HepG2 (cell line): Measurements from ENCODE around the gene NMNAT1. TPM values are rescaled to one million over a fixed set of nuclear protein-coding genes. Genes with fewer than 3 reads are reported as not detected.

Experiments used
- EEA1 ChIP-seq: sonication (generic); formaldehyde crosslinking; IDR thresholded peaks from 2 replicates; pipeline ENCODE4 v1.5.1; 2020; ENCODE audit warnings: mild to moderate bottlenecking, missing genetic modification reagents, borderline replicate concordance
- EZH2 ChIP-seq: conservative IDR thresholded peaks from 2 replicates; pipeline ENCODE4 v1.6.1; 2012; ENCODE audit warnings: mild to moderate bottlenecking, low read depth, low read length, moderate library complexity
- GABPB1 ChIP-seq: IDR thresholded peaks from 2 replicates; pipeline ENCODE4 v1.6.1; 2016; ENCODE audit warnings: mild to moderate bottlenecking, missing genetic modification reagents, moderate library complexity, missing compliant biosample characterization
- GMEB2 ChIP-seq: IDR thresholded peaks from 2 replicates; pipeline ENCODE4 v1.6.1; 2016; ENCODE audit warnings: missing biosample characterization, missing genetic modification reagents, low read depth
- HNRNPK ChIP-seq: fragments of 200-400 bp; formaldehyde crosslinking; IDR thresholded peaks from 2 replicates; pipeline ENCODE4 v1.6.1; 2018; ENCODE audit warnings: low read length, low read depth, moderate library complexity, mild to moderate bottlenecking; ENCODE audit not compliant: poor library complexity, severe bottlenecking
- HNRNPLL ChIP-seq: fragments of 200-400 bp; formaldehyde crosslinking; IDR thresholded peaks from 2 replicates; pipeline ENCODE4 v1.6.1; 2017; ENCODE audit warnings: mild to moderate bottlenecking, low read depth, low read length; ENCODE audit not compliant: poor library complexity, severe bottlenecking
- HOXA9 ChIP-seq: sonication (generic); formaldehyde crosslinking; IDR thresholded peaks from 2 replicates; pipeline ENCODE4 v1.8.1; 2022; ENCODE audit warnings: missing genetic modification reagents, mild to moderate bottlenecking, moderate library complexity, borderline replicate concordance
- IKZF4 ChIP-seq: sonication (generic); formaldehyde crosslinking; IDR thresholded peaks from 2 replicates; pipeline ENCODE4 v1.5.1; 2020; ENCODE audit warnings: borderline replicate concordance, mild to moderate bottlenecking, low read depth, missing genetic modification reagents; ENCODE audit errors: not compliant biosample characterization
- MEIS1 ChIP-seq: sonication (generic); formaldehyde crosslinking; IDR thresholded peaks from 2 replicates; pipeline ENCODE4 v1.9.0; 2021; ENCODE audit warnings: mild to moderate bottlenecking, missing genetic modification reagents, moderate library complexity, borderline replicate concordance
- MZF1 ChIP-seq: sonication (generic); formaldehyde crosslinking; IDR thresholded peaks from 2 replicates; pipeline ENCODE4 v1.8.1; 2023; ENCODE audit warnings: mild to moderate bottlenecking, missing genetic modification reagents, borderline replicate concordance
- PHF5A ChIP-seq: IDR thresholded peaks from one replicate; pipeline ENCODE4 v1.6.1; 2018; ENCODE audit warnings: low read depth, missing genetic modification reagents; ENCODE audit not compliant: unreplicated experiment
- TBP ChIP-seq: sonication (generic); formaldehyde crosslinking; IDR thresholded peaks from 2 replicates; pipeline ENCODE4 v1.5.0; 2020; ENCODE audit warnings: missing genetic modification reagents
- U2AF2 ChIP-seq: fragments of 200-400 bp; formaldehyde crosslinking; IDR thresholded peaks from 2 replicates; pipeline ENCODE4 v1.6.1; 2017; ENCODE audit warnings: low read depth, mild to moderate bottlenecking, low read length
- ZNF335 ChIP-seq: sonication (generic); formaldehyde crosslinking; IDR thresholded peaks from 2 replicates; pipeline ENCODE4 v1.4.0; 2020; ENCODE audit warnings: missing genetic modification reagents
- ZNF337 ChIP-seq: sonication (generic); formaldehyde crosslinking; IDR thresholded peaks from 2 replicates; pipeline ENCODE4 v1.5.1; 2020; ENCODE audit warnings: missing genetic modification reagents, low read depth, mild to moderate bottlenecking, borderline replicate concordance
- ZNF749 ChIP-seq: sonication (generic); formaldehyde crosslinking; IDR thresholded peaks from 2 replicates; pipeline ENCODE4 v1.8.0; 2022; ENCODE audit warnings: mild to moderate bottlenecking, missing genetic modification reagents, moderate library complexity, borderline replicate concordance
- ZNF775 ChIP-seq: sonication (generic); formaldehyde crosslinking; IDR thresholded peaks from 2 replicates; pipeline ENCODE4 v1.4.0; 2020; ENCODE audit warnings: missing genetic modification reagents, mild to moderate bottlenecking, moderate library complexity, borderline replicate concordance
- ZSCAN9 ChIP-seq: IDR thresholded peaks from 2 replicates; pipeline ENCODE4 v1.6.1; 2016; ENCODE audit warnings: borderline replicate concordance
- polyA plus RNA-seq, 8 experiments: library from polyadenylated mRNA; depleted of rRNA in 3 of 8; stranded (reverse) in 7 of 8; unstranded in 1 of 8; fragments of >200 nt; fragmentation: Illumina TruSeq in 4 of 8; extraction: Trizol in 4 of 8; gene quantifications; 2 replicates each; pipeline versions ENCODE4 v1.2.1 to v1.2.3, GENCODE V29; 2011 to 2016; ENCODE audit warnings: low read depth in 4 of 8, missing spikeins in 1 of 8, mixed read lengths in 1 of 8; ENCODE audit not compliant: insufficient read depth in 1 of 8
- total RNA-seq, 5 experiments: library from RNA; depleted of rRNA; stranded (reverse); fragments of >200 nt; fragmentation: Illumina TruSeq; extraction: Trizol; gene quantifications; 2 replicates each; pipeline ENCODE4 v1.2.3, GENCODE V29; 2016; ENCODE audit warnings: low read depth in 1 of 5
- TF ChIP-seq, protein P1 (sequence below): sonication (generic); formaldehyde crosslinking; IDR thresholded peaks from 2 replicates; pipeline ENCODE4 v1.4.0; 2020; ENCODE audit warnings: missing genetic modification reagents, borderline replicate concordance
- TF ChIP-seq, protein P2 (sequence below): sonication (generic); formaldehyde crosslinking; IDR thresholded peaks from 2 replicates; pipeline ENCODE4 v1.5.0; 2020; ENCODE audit warnings: mild to moderate bottlenecking, missing genetic modification reagents

Gene NMNAT1
- total and polyA plus RNA-seq, 2 of the 13 experiments (the other 11 are each of a cell fraction or from before 2014, with no cell fraction given) = 5.6 to 12.2 TPM

DNA sequence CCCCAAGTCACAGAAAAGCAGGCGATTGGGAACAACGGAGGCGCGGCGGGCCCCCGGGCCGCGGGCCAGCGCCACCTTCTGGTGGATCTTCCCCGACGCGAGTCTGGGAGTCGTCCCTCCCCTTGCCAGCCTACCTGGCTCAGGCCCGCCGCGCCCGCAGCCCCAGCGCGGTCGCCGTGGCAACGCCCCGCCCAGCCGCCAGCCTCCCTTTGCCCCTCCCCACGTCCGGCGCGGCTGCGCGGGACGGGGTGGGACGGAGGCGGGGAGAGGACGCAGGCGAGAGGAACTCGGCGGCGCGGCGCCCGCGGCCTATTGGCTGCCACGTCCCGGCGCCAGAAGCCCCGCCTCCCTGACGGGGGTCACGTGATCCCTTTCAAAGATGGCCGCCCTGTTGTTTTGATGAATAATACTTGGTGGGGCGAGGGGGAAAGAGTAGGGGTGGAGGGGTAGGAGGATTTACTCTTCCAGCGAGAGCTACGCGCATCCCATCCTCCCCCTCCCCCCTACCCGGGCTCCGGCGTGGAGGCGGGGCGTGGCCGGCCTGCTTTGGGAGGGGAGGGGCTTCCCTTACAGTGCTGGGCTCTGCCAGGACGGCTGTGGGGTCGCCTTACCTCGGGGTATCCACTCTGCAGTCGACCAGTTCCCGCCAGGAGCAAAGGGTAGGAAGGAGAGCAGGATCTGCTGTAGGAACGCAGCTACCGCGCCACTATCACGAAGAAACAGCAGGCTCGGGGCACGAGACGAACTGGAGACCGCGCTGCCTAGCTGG is 89.5 kb downstream of the NMNAT1 start, which contains the start of gene UBE4B (continued):
- TF ChIP-seq ZNF775 (CRISPR knock-in tag) (no peak), GABPB1 (CRISPR knock-in tag) (peak; percentile 80; the same call in 1 of the 2 replicates), GMEB2 (CRISPR knock-in tag) (peak; percentile 66), HNRNPLL (peak; percentile 82), TBP (CRISPR knock-in tag) (no peak), ZNF749 (CRISPR knock-in tag) (no peak), U2AF2 (peak; percentile 85; the same call in 1 of the 2 replicates), EZH2 (no peak), HNRNPK (peak; percentile 87), MZF1 (CRISPR knock-in tag) (no peak), ZNF337 (CRISPR knock-in tag) (no peak), EEA1 (CRISPR knock-in tag) (no peak), IKZF4 (CRISPR knock-in tag) (no peak), ZNF335 (CRISPR knock-in tag) (no peak), MEIS1 (CRISPR knock-in tag) (peak; percentile 57; the same call in 1 of the 2 replicates), ZSCAN9 (CRISPR knock-in tag) (no peak), HOXA9 (CRISPR knock-in tag) (no peak), PHF5A (CRISPR knock-in tag) (no peak)
- TF ChIP-seq, protein P1, sequence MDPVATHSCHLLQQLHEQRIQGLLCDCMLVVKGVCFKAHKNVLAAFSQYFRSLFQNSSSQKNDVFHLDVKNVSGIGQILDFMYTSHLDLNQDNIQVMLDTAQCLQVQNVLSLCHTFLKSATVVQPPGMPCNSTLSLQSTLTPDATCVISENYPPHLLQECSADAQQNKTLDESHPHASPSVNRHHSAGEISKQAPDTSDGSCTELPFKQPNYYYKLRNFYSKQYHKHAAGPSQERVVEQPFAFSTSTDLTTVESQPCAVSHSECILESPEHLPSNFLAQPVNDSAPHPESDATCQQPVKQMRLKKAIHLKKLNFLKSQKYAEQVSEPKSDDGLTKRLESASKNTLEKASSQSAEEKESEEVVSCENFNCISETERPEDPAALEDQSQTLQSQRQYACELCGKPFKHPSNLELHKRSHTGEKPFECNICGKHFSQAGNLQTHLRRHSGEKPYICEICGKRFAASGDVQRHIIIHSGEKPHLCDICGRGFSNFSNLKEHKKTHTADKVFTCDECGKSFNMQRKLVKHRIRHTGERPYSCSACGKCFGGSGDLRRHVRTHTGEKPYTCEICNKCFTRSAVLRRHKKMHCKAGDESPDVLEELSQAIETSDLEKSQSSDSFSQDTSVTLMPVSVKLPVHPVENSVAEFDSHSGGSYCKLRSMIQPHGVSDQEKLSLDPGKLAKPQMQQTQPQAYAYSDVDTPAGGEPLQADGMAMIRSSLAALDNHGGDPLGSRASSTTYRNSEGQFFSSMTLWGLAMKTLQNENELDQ (CRISPR knock-in tag) = no peak
- TF ChIP-seq, protein P2, sequence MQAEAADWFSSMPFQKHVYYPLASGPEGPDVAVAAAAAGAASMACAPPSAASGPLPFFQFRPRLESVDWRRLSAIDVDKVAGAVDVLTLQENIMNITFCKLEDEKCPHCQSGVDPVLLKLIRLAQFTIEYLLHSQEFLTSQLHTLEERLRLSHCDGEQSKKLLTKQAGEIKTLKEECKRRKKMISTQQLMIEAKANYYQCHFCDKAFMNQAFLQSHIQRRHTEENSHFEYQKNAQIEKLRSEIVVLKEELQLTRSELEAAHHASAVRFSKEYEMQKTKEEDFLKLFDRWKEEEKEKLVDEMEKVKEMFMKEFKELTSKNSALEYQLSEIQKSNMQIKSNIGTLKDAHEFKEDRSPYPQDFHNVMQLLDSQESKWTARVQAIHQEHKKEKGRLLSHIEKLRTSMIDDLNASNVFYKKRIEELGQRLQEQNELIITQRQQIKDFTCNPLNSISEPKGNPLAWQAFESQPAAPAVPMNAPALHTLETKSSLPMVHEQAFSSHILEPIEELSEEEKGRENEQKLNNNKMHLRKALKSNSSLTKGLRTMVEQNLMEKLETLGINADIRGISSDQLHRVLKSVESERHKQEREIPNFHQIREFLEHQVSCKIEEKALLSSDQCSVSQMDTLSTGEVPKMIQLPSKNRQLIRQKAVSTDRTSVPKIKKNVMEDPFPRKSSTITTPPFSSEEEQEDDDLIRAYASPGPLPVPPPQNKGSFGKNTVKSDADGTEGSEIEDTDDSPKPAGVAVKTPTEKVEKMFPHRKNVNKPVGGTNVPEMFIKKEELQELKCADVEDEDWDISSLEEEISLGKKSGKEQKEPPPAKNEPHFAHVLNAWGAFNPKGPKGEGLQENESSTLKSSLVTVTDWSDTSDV = 0 out of 2 replicates have a peak, but pooled peaks have one; percentile 49
